Endothelial cell of umbilical vein (primary cell): Measurements from ENCODE around the gene SLC35B2. TPM values are rescaled to one million over a fixed set of nuclear protein-coding genes. Genes with fewer than 3 reads are reported as not detected.
A peak's percentile ranks its signal among the peaks of the same experiment; 100 is the strongest.
"Not testable (repeated sequence)": the region's sequence is repeated elsewhere in the genome, so short reads cannot be mapped to it uniquely, and the experiment has no call there.

Experiments used
- BruUV-seq: library from RNA; stranded (reverse); fragments of 400-500 nt; replicated peaks from 2 replicates; lab custom pipeline; 2021; lab: Mats Ljungman, UMichigan
- CTCF ChIA-PET: fragments of 300-600, 350-600 bp; sonication (Branson Sonifier 250); formaldehyde crosslinking; loops from one replicate; lab custom pipeline; 2021; ENCODE audit warnings: antibody characterized with exemption, inconsistent platforms; lab: Charles Lee
- POLR2A ChIA-PET: fragments of 300-600, 350-600 bp; sonication (Branson Sonifier 250); formaldehyde crosslinking; loops from one replicate; lab custom pipeline; 2021; ENCODE audit warnings: antibody characterized with exemption, inconsistent platforms; lab: Charles Lee
- DNase-seq: peaks from one replicate; pipeline ENCODE4 v3.0.0-alpha.2; 2011; ENCODE audit warnings: low read depth, low spot score
- FAIRE-seq: peaks from 2 replicates; lab custom pipeline; 2011; peaks lifted over from hg19 to GRCh38; lab: Jason Lieb, UNC
- H2AFZ ChIP-seq: 2 replicates; pipeline ENCODE4 v1.6.0; 2012; ENCODE audit warnings: low read depth, low read length, control low read depth, inconsistent platforms
- H3K27ac ChIP-seq: 2 replicates; pipeline ENCODE4 v1.5.1; 2011; ENCODE audit warnings: low read depth, mild to moderate bottlenecking, control low read depth, low read length, moderate library complexity; ENCODE audit not compliant: insufficient read depth
- H3K27me3 ChIP-seq, 2 experiments: 2 replicates each; pipeline versions ENCODE4 v1.6.0 to v1.6.1; 2011; ENCODE audit warnings: low read length in 2 of 2, mixed read lengths in 1 of 2; ENCODE audit not compliant: control insufficient read depth in 2 of 2, insufficient read depth in 2 of 2
- H3K36me3 ChIP-seq, 2 experiments: 2 replicates in 1 of 2; 3 replicates in 1 of 2; pipeline ENCODE4 v1.5.1; 2011; ENCODE audit warnings: low read length in 2 of 2, mild to moderate bottlenecking in 1 of 2, moderate library complexity in 1 of 2; ENCODE audit not compliant: control insufficient read depth in 2 of 2, insufficient read depth in 2 of 2; ENCODE audit errors: extremely low read depth in 1 of 2
- H3K4me1 ChIP-seq: 3 replicates; pipeline ENCODE4 v1.5.1; 2011; ENCODE audit warnings: mild to moderate bottlenecking, low read length; ENCODE audit not compliant: control insufficient read depth, insufficient read depth; ENCODE audit errors: extremely low read depth
- H3K4me2 ChIP-seq: 2 replicates; pipeline ENCODE4 v1.6.1; 2011; ENCODE audit warnings: low read length, control low read depth, mixed read lengths; ENCODE audit not compliant: insufficient read depth
- H3K4me3 ChIP-seq, 3 experiments: fragments of 200-600 bp in 1 of 3; sonication (generic), shearing (Covaris generic) in 1 of 3; replicated peaks in 1 of 3; 2 replicates each; pipeline ENCODE4 v1.5.1; 2011 to 2016; ENCODE audit warnings: control low read depth in 3 of 3, low read length in 3 of 3, mild to moderate bottlenecking in 2 of 3, inconsistent platforms in 1 of 3, low read depth in 1 of 3, moderate library complexity in 1 of 3; ENCODE audit not compliant: insufficient read depth in 1 of 3
- H3K79me2 ChIP-seq: 2 replicates; pipeline ENCODE4 v1.6.0; 2012; ENCODE audit warnings: low read length, inconsistent platforms; ENCODE audit not compliant: control insufficient read depth, insufficient read depth
- H3K9ac ChIP-seq: replicated peaks from 2 replicates; pipeline ENCODE3; 2011; ENCODE audit warnings: low read length, control low read depth; ENCODE audit not compliant: insufficient read depth; ENCODE audit errors: extremely low read depth
- H3K9me1 ChIP-seq: replicated peaks from 3 replicates; pipeline ENCODE4 v1.6.0; 2011; ENCODE audit warnings: mild to moderate bottlenecking, low read length; ENCODE audit not compliant: control insufficient read depth, insufficient read depth; ENCODE audit errors: extremely low read depth
- H3K9me3 ChIP-seq: replicated peaks from 2 replicates; pipeline ENCODE4 v1.5.1; 2012; ENCODE audit warnings: low read length, inconsistent platforms; ENCODE audit not compliant: control insufficient read depth, insufficient read depth
- H4K20me1 ChIP-seq: replicated peaks from 2 replicates; pipeline ENCODE3; 2011; ENCODE audit warnings: mild to moderate bottlenecking, low read length; ENCODE audit not compliant: control insufficient read depth, insufficient read depth; ENCODE audit errors: extremely low read depth
- CTCF ChIP-seq, 2 donors: IDR thresholded peaks; 1 replicate in 1 of 2; 2 replicates in 1 of 2; pipeline ENCODE4 v1.5.1; 2011; ENCODE audit warnings: low read length in 2 of 2, mild to moderate bottlenecking in 2 of 2, moderate library complexity in 2 of 2, control low read depth in 1 of 2, inconsistent platforms in 1 of 2, low read depth in 1 of 2; ENCODE audit not compliant: insufficient read depth in 1 of 2; ENCODE audit errors: extremely low read depth in 1 of 2
- EZH2 ChIP-seq: IDR thresholded peaks from 2 replicates; pipeline ENCODE4 v1.6.1; 2012; ENCODE audit warnings: borderline replicate concordance, low read depth, mild to moderate bottlenecking, moderate library complexity, low read length, inconsistent platforms; ENCODE audit not compliant: severe bottlenecking
- FOS ChIP-seq: IDR thresholded peaks from 2 replicates; pipeline ENCODE4 v1.6.1; 2011; ENCODE audit warnings: mild to moderate bottlenecking, low read length, moderate library complexity, borderline replicate concordance; ENCODE audit not compliant: insufficient read depth
- GATA2 ChIP-seq: IDR thresholded peaks from 2 replicates; pipeline ENCODE4 v1.7.0; 2011; ENCODE audit warnings: low read depth, mild to moderate bottlenecking, moderate library complexity, mixed read lengths, low read length; ENCODE audit not compliant: insufficient read length, insufficient read depth
- JUN ChIP-seq: IDR thresholded peaks from 2 replicates; pipeline ENCODE4 v1.6.1; 2011; ENCODE audit warnings: borderline replicate concordance, low read depth; ENCODE audit not compliant: insufficient read length, insufficient read depth
- MAX ChIP-seq: IDR thresholded peaks from 2 replicates; pipeline ENCODE4 v1.6.1; 2011; ENCODE audit not compliant: insufficient read depth, insufficient read length
- MYC ChIP-seq: IDR thresholded peaks from one replicate; pipeline ENCODE4 v1.6.1; 2011; ENCODE audit warnings: mild to moderate bottlenecking, low read depth, low read length
- POLR2A ChIP-seq: IDR thresholded peaks from 2 replicates; pipeline ENCODE4 v1.6.1; 2012; ENCODE audit warnings: low read depth, mild to moderate bottlenecking, control low read depth, low read length
- POLR2AphosphoS5 ChIP-seq: IDR thresholded peaks from 2 replicates; pipeline ENCODE4 v1.6.1; 2012; ENCODE audit warnings: low read depth, mild to moderate bottlenecking, control low read depth, low read length, moderate library complexity; ENCODE audit not compliant: insufficient read depth
- dilution Hi-C: fragments of 300-500 bp; cut with MboI; formaldehyde crosslinking; loops from one replicate; pipeline ENCODE4 v1.15.0; 2019; ENCODE audit warnings: low sequenced_read_pairs; ENCODE audit not compliant: extremely low pct_ligation_motif_present
- intact Hi-C: fragments of 100-400 bp; cut with micrococcal nuclease; formaldehyde crosslinking; loops from one replicate; pipeline ENCODE4 v1.10.0; 2022
- polyA plus RNA-seq, 4 experiments: library from polyadenylated mRNA; depleted of rRNA in 3 of 4; stranded (reverse) in 3 of 4; unstranded in 1 of 4; fragments of >200 nt; gene quantifications; 2 replicates each; pipeline versions ENCODE4 v1.2.1 to v1.2.3, GENCODE V29; 2011 to 2012; ENCODE audit warnings: missing spikeins in 1 of 4
- total RNA-seq: library from RNA; stranded (reverse); gene quantifications from 2 replicates; pipeline ENCODE4 v1.2.3, GENCODE V29; 2021

SLC35B2 gene
- total and polyA plus RNA-seq, 2 donors (not counting 3 experiments of a cell fraction or from before 2014, with no cell fraction given), result 53.4 to 112 TPM

GRCh38 chr6:44232676-44233566, 24.4 kb downstream of the SLC35B2 start:
- Histone ChIP-seq H4K20me1 (no peaks in the 10 kb centered on the region), H3K27me3 (no peaks in the 10 kb centered on the region), H3K27ac (peak overlapping the region; percentile 2), H3K9ac (no peak overlapping the region), H3K4me3 (no peak overlapping the region), H3K4me1 (peaks cover 38% of the 10 kb centered on the region), H3K9me1 (no peaks in the 10 kb centered on the region), H2AFZ (no peak overlapping the region), H3K4me2 (no peak overlapping the region), H3K9me3 (no peaks in the 10 kb centered on the region), H3K79me2 (peaks cover 24% of the 10 kb centered on the region), H3K36me3 (peaks cover 17 to 40% of the 10 kb centered on the region in 2 experiments)
- DNase-seq, result no peak
- TF ChIP-seq JUN (no peak), GATA2 (no peak), FOS (no peak), MYC (no peak), CTCF (IDR thresholded peaks at IDR 0.05; ENCODE audit: extremely low read depth in 1 of 2, insufficient read depth in 1 of 2, low read depth in 1 of 2, low read length in 2 of 2) (no peak), EZH2 (no peak), MAX (no peak), POLR2AphosphoS5 (no peak), POLR2A (no peak)
- ChIA-PET CTCF (interaction anchor here (1.2 to 7.2 kb wide), 5 partner anchors 9 to 138 kb away, joined by 3 to 148 read pairs (median 11); partner anchors contain the start of gene SLC29A1), POLR2A (interaction anchor here (0.6 kb wide), 1 partner anchor 617 kb away, joined by 8 read pairs; no protein-coding TSS in a partner anchor)
- BruUV-seq, result no TSS peak
- dilution Hi-C loops (loop anchor here (10.0 kb wide), 1 partner anchor 128 kb away; no protein-coding TSS in a partner anchor), intact Hi-C loops (no loop called here)
- FAIRE-seq, result no peak

GRCh38 chr6:44231426-44231825, 25.9 kb downstream of the SLC35B2 start:
- FAIRE-seq, result not testable (repeated sequence)
- CTCF ChIA-PET, result interaction anchor here (2.2 to 7.2 kb wide), 2 partner anchors 56 to 58 kb away, joined by 11 to 148 read pairs; no protein-coding TSS in a partner anchor

More at GRCh38 chr6:44231426-44231825, 25.9 kb downstream of the SLC35B2 start:
- Histone ChIP-seq H3K4me1 (peaks cover 33% of the 10 kb centered on the region), H3K36me3 (peaks cover 17 to 40% of the 10 kb centered on the region in 2 experiments), H3K79me2 (peaks cover 39% of the 10 kb centered on the region)
- intact Hi-C loops, H3K27me3 ChIP-seq, BruUV-seq, H4K20me1 ChIP-seq, H3K9me3 ChIP-seq, H2AFZ ChIP-seq, H3K27ac ChIP-seq, H3K9ac ChIP-seq, H3K9me1 ChIP-seq, H3K4me3 ChIP-seq, H3K4me2 ChIP-seq, DNase-seq, POLR2A ChIA-PET: not testable (repeated sequence)
- dilution Hi-C loops, result loop anchor here (10.0 kb wide), 1 partner anchor 127 kb away; no protein-coding TSS in a partner anchor
